Measurements from ENCODE around the gene S100A10.
A peak's percentile ranks its signal among the peaks of the same experiment; 100 is the strongest.

Gene S100A10

DNA sequence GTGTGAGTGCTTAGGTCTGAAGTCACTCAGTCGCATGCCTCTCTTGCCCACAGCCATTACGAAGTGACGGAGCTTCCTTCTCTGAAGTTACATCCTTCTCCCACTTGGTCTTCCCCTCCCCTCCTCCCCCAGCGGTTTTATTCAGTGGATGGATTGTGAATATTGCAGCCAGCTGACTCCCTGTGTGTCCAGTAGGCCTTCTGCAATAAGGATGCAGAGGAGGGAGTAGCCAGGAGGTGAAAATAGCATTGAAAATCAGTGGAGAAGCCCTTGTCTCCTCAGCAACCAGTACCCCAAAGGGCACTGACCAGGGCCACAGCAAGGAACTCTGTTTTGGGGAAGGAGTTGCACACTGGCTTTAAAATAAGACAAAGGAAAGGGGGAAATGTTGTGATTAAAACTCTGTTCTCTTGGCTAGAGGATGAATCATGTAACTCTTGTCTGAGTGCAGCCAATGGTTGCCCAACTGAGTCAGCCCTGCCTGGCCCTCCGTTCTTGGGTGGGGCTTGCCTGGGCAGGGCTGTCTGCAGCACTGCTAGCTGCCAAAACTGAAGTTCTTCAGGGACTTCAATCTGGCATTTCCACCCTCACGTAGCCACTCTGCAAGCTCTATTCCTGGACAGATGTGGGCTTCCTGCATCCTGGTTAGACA, 4.3 kb downstream of the S100A10 start:
- intact Hi-C loops (cut with DNase I): no loop called here
- no peak for DNase-seq

- intact Hi-C loops (cut with DNase I): no loop called here
Measured at GRCh38 chr1:151988405-151988923, 5.2 kb downstream of the S100A10 start.

GRCh38 chr1:151986501-151987190, 7.0 kb downstream of the S100A10 start:
- peak in 1 of 10 donors; percentile 33 for DNase-seq
- intact Hi-C loops (cut with DNase I): no loop called here

More at GRCh38 chr1:151988405-151988923, 5.2 kb downstream of the S100A10 start:
- DNase-seq: no peak

GRCh38 chr1:151985768-151986167, 7.9 kb downstream of the S100A10 start:
- DNase-seq: no peak
- intact Hi-C loops (cut with DNase I): no loop called here

DNA sequence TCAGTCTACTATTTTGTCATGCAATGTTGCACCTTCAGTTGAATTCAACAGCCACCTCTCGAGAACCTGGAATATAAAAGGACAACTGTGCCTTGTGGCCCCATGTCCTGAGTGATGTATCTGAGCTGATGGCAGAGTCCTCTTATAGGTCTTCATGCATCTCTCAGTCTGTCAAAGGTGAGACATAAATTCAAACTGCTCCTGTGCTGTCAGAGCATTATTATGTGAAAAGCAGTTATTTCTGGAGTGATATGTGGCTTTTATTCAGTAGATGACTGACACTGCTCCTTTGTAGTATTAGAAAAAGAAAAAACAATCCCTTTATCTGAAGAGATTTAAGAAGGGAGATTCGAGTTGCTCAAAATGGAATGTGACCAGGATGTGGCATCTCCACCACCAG, 8.4 kb downstream of the S100A10 start:
- intact Hi-C loops (cut with DNase I): no loop called here
- DNase-seq: no peak

DNA sequence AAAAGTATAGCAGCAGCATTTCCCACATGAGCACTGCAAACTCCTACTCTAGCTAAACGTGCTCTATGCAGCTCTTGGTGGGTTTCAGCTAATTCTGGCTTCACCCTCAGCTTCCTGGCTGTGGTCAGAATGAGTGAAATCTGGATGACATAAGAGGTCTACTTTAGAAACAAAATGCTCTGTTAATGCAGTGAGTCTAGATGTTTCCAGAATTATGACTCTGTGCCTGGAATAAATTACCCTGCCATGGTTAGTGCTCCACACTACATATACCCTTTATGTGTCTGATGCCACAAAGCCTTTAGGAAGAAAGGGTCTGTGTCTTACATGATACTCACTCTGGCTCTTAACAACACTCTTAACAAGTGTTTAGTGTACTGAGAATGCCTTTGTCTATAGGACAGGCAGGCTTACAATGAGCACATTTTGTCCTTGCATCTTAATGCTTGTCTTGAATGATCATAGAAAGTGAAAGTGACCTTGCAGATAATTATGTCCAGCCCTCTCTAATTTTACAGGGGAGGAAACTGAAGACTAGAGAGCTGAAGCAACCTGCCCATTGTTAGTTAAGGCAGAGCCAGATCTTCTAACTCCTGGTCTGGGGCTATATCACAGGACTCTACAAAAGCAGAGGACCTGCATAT, 9.2 kb downstream of the S100A10 start:
- intact Hi-C loops (cut with DNase I): no loop called here
- DNase-seq: no peak

- intact Hi-C loops (cut with DNase I): no loop called here
- DNase-seq: no peak
Measured at GRCh38 chr1:151982300-151983005, 11.2 kb downstream of the S100A10 start.

DNA sequence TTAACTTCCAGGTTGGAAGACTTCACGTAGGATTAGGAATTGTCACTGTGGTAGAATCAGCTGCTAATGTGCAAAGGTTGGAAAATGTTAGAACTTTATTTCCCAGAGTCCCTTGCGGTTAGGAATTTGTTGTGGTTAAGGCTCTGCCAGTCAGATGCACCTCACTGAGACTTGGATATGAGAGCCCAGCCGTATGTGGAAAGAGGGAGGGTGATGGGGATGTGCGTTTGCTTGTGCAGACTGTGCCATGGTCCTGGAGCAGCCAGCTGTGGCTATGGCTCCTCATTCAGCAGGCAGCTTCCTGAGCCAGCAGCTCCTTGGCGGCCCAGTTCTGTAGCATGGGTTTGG, 12.5 kb downstream of the S100A10 start:
- intact Hi-C loops (cut with DNase I): no loop called here
- DNase-seq: no peak

DNA sequence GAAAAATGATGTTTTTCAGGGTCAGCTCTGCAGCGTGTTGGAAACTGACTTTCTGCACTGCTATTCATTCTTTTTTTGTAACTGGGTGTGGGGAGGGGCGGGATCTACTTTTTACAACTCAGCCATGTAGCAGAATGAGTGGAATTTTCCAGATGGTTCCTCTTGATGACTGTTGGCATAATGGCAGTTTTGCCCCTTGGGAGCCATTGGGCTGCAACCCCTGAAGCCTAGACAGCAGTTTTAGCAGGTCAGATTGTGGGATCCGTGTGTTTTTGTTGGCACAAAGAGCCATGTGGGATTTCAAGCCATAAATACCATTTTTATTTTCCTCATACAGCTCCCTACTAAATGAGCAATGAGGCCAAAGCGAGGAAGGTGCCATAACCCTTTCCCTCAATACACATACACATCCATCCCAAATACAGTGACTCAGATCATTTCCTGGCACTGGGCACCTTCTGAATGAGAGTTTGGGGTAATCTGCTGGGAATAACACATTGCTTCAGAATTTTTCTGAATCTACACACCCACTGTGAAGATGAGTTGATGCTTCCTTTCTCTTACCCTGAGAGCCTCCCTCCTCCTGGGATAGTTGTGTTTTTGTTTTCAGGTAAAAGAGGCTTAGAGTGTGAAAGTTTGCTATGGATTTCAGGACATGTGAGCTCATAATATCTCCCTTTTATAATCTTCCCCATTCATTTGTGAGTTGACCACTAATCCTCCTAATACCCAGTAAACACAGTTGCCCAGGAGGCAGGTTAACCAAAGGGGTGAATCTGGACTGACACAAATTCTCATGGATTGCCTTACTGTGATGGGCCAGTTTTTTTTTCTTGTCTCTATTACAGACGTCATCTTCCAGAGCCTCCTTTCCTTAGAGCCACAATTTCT, 13.1 kb downstream of the S100A10 start:
- no peak for DNase-seq

DNA sequence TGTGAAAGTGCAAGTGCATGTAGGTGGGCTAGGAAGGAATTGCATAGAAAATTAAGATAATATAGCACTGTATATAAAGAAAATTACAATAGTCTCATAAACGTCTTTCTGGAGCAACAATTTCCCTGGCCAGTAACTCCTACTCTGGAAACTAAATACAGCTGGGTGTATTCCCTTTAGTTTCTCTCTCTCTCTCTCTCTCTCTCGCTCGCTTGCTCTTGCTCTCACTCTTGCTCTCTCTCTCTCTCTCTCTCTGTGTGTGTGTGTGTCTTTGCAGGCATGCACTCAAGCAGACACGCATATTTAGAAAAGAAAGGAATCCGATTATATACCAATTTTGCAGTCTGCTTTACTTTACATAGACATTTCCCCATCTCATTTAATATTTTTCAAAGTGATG, 14.7 kb downstream of the S100A10 start:
- intact Hi-C loops (cut with DNase I): no loop called here
- no peak for DNase-seq

More for the DNA sequence above, 13.1 kb downstream of the S100A10 start:
- intact Hi-C loops (cut with DNase I): no loop called here

DNA sequence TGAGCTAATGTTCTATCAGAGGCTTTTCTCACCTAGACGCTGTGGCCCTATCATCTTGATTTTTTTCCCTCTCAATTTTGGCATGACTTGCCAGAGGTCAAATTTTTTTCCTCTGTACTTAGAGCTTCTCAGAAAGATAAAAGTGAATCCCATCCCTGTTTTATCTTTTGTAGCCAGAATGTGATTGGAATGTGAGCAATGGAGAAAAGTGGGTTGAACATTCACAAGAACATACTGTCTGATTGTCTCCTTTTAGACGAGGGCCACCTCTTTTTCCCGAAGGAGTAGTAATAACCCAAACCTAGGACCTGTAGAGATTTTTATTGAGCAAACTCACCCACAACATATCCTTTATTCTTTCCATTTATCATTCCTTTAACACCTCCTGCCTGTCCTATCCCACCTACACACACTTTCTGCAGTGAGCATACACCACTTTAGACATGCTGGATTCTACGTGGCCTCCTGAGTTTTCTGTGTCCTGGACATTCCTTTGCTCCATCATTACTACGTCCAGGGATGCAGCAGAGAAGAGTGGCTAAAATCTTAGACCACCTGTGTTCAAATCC, 15.9 kb downstream of the S100A10 start:
- intact Hi-C loops (cut with DNase I): no loop called here
- no peak for DNase-seq

DNA sequence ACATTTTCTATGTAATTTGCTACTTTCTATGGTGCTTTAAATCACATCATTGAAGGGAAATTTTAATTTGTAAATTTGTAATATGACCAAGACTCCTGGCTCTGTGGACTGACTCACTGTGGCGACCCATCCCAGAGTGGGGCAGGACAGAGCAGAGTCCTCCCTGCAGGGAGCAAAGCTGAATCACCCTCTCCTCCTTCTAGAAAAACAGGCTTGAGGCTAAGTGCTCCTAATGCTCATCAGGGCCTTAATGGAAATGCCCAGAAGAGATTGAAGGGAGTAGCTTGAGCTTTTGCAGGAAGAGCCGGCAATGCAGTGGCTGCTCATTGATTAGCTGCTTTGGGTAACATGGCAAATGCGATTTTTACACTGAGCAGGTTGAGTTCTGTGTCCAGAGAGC, 16.8 kb downstream of the S100A10 start:
- intact Hi-C loops (cut with DNase I): no loop called here
- DNase-seq: no peak

DNA sequence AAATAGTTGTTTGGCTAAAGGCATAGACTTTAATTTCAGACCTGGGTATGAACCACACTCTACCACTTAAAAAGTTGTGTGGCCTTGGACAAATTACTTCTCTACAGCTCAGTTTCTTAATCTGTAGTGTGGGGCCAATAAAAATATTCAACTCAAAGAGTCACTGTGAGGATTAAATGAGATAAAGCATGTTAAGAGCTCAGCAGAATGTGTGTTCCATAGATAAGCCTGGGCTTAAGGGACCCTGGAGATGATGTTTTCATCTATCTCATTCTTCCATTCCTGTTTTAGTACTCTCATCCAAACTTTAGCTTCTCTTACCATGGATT, 17.7 kb downstream of the S100A10 start:
- intact Hi-C loops (cut with DNase I): no loop called here
- DNase-seq: no peak

DNA sequence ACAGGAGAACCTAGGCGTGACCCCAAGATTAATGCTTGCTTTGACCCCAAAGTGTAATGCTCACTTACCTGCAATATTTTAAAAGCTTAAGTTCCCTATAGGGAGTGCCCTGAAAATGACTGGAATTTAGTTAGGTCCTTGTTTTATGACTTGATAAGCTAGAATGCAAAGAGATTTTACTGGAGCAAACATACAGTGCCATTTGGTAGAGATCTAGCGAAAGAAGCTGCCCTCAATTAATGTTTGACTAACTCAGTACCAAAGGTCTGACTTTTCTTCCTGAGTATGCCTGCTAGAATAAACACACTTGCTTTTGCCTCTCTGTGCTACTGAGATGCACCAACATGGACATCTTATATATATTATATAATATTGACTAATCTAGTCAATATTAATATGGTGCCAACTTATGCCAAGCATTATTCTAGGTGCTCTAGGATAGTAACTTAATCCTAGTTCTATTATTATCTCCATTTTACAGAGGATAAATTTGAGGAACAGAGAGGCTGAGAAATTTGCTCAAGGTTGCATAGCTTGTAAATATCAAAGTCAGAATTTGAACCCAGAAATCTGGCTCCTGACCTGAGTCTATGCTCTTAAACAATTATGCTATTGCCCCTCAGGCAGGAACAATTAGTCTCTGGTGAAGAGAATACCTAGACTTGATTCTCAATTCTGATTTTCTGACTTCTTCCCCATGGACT, 18.2 kb downstream of the S100A10 start:
- DNase-seq: no peak
- intact Hi-C loops (cut with DNase I): no loop called here

GRCh38 chr1:151972542-151973248, 21.0 kb downstream of the S100A10 start:
- DNase-seq: no peak
- intact Hi-C loops (cut with DNase I): no loop called here

- no peak for DNase-seq
- intact Hi-C loops (cut with DNase I): no loop called here
Measured at GRCh38 chr1:151970626-151971025, 23.0 kb downstream of the S100A10 start.

GRCh38 chr1:151970128-151970527, 23.5 kb downstream of the S100A10 start:
- DNase-seq: no peak

DNA sequence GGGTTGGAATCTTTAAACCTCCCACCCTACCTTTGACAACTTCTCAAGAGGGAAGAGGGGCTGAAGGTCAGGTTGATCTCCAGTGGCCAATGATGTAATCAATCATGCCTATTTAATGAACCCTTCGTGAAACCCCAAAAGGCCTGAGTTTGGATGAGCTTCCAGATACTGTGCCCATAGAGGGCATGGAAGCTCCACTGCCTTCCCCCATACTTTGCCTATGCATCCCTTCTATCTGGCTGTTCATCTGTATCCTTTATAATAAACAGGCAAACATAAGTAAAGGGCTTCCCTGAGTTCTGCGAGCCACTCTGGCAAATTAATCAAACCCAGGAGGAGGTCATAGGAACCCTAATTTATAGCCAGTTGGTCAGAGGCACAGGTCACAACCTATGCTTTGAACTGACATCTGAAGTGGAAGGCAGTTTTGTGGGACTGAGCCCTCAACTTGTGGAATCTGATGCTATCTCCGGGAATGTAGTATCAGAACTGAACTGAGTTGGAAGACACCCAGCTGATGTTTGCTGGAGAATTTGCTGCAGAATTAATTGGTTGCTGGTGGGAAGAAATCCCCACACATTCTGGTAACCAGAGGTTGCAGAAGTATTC, 24.8 kb downstream of the S100A10 start:
- no peak for DNase-seq
- intact Hi-C loops (cut with DNase I): no loop called here

More at GRCh38 chr1:151970128-151970527, 23.5 kb downstream of the S100A10 start:
- intact Hi-C loops (cut with DNase I): no loop called here

Data from posterior cingulate gyrus (tissue), 11 donors.